ENCODE measurements around the gene SIM2. TPM values are rescaled to one million over a fixed set of nuclear protein-coding genes. Genes with fewer than 3 reads are reported as not detected.

SIM2 gene
- total RNA-seq, 2 experiments from 2014 or later: not detected

- Histone ChIP-seq H3K4me2 (ENCODE audit: low read length) (no peak overlapping the region), H3K27ac (ENCODE audit: low read depth, low read length, poor library complexity, severe bottlenecking) (no peak overlapping the region), H2AFZ (ENCODE audit: low read length) (no peak overlapping the region), H3K9me3 (ENCODE audit: low read length) (no peaks in the 10 kb centered on the region), H3K79me2 (ENCODE audit: insufficient read depth, low read depth, low read length) (no peaks in the 10 kb centered on the region), H4K20me1 (ENCODE audit: insufficient read depth, low read length) (no peaks in the 10 kb centered on the region), H3K4me1 (ENCODE audit: insufficient read depth, low read length, poor library complexity, severe bottlenecking) (no peaks in the 10 kb centered on the region), H3K9me2 (ENCODE audit: insufficient read depth, low read length) (no peaks in the 10 kb centered on the region), H3K36me3 (ENCODE audit: insufficient read depth, low read length) (no peaks in the 10 kb centered on the region), H3K4me3 (ENCODE audit: low read depth, low read length, poor library complexity, severe bottlenecking) (no peak overlapping the region)
- CTCF ChIA-PET (ENCODE audit: unreplicated experiment): no interaction called here
- DNase-seq (ENCODE audit: low spot score): no peak
- POLR2A ChIA-PET: no interaction called here
- intact Hi-C loops (cut with micrococcal nuclease; ENCODE audit: unreplicated experiment): no loop called here
- no TSS peak for BruUV-seq (replicated peaks)
- TF ChIP-seq EZH2phosphoT487 (IDR thresholded peaks at IDR 0.05; ENCODE audit: borderline replicate concordance, low read depth, low read length) (no peak), CTCF (conservative IDR thresholded peaks at IDR 0.05; ENCODE audit: low read length) (no peak)
These were observed 66.3 kb downstream of the SIM2 start for GRCh38 chr21:36765229-36765628.

DNA sequence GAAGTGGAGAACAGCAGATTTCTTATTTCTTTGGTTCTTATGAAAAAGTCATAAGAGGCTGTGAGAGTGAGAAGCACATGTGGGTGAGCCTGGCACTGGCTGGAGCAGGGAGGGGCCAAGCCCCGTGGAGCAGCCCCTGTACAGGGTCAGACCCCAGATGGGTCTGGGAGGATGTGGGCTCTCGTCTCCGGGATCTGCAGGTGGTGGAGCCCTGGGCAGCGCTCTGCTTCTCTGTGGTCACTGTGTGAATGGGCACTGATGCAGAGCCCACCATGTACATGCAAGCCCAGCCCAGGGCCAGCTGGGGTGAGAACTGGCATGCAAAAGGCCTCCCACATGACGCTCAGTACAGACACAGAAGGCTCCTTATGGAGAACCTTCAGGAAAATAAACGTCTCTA, 67.6 kb downstream of the SIM2 start:
- CTCF ChIA-PET (ENCODE audit: unreplicated experiment): no interaction called here
- no peaks in the 10 kb centered on the region for H3K9me2 ChIP-seq (ENCODE audit: insufficient read depth, low read length)
- BruUV-seq (replicated peaks): no TSS peak

More for the DNA sequence above, 67.6 kb downstream of the SIM2 start:
- H3K4me2 ChIP-seq (ENCODE audit: low read length): no peak overlapping the region
- POLR2A ChIA-PET: interaction anchor here (0.6 kb wide), 1 partner anchor 83 kb away, joined by 3 read pairs; no protein-coding TSS in a partner anchor
- H3K4me3 ChIP-seq (ENCODE audit: low read depth, low read length, poor library complexity, severe bottlenecking): no peak overlapping the region
- H2AFZ ChIP-seq (ENCODE audit: low read length): no peak overlapping the region
- DNase-seq (ENCODE audit: low spot score): no peak
- H3K36me3 ChIP-seq (ENCODE audit: insufficient read depth, low read length): no peaks in the 10 kb centered on the region
- H4K20me1 ChIP-seq (ENCODE audit: insufficient read depth, low read length): no peaks in the 10 kb centered on the region
- no peak overlapping the region for H3K27ac ChIP-seq (ENCODE audit: low read depth, low read length, poor library complexity, severe bottlenecking)
- intact Hi-C loops (cut with micrococcal nuclease; ENCODE audit: unreplicated experiment): no loop called here
- no peaks in the 10 kb centered on the region for H3K9me3 ChIP-seq (ENCODE audit: low read length)
- no peaks in the 10 kb centered on the region for H3K4me1 ChIP-seq (ENCODE audit: insufficient read depth, low read length, poor library complexity, severe bottlenecking)
- no peaks in the 10 kb centered on the region for H3K79me2 ChIP-seq (ENCODE audit: insufficient read depth, low read depth, low read length)
- TF ChIP-seq EZH2phosphoT487 (IDR thresholded peaks at IDR 0.05; ENCODE audit: borderline replicate concordance, low read depth, low read length) (no peak), CTCF (conservative IDR thresholded peaks at IDR 0.05; ENCODE audit: low read length) (no peak)

Data from OCI-LY7 (cell line).